Keratinocyte (primary cell): ENCODE results near the gene NR6A1.

Experiments used
- CTCF ChIP-seq, 3 experiments: IDR thresholded peaks in 1 of 3; conservative IDR thresholded peaks in 1 of 3; optimal IDR thresholded peaks in 1 of 3; 2 replicates in 2 of 3; 3 replicates in 1 of 3; pipeline versions ENCODE3 to v1.5.1; 2011; ENCODE audit warnings: low read length in 3 of 3, mild to moderate bottlenecking in 3 of 3, moderate library complexity in 2 of 3, control low read depth in 1 of 3, inconsistent platforms in 1 of 3; ENCODE audit not compliant: insufficient read depth in 2 of 3; ENCODE audit errors: extremely low read depth in 1 of 3
- EZH2 ChIP-seq: IDR thresholded peaks from one replicate; pipeline ENCODE4 v1.6.1; 2012; ENCODE audit warnings: inconsistent platforms, mild to moderate bottlenecking, low read length, moderate library complexity

- TF ChIP-seq CTCF (optimal IDR thresholded peaks at IDR 0.05 in 1 of 3, IDR thresholded peaks at IDR 0.05 in 1 of 3, conservative IDR thresholded peaks at IDR 0.05 in 1 of 3; ENCODE audit: extremely low read depth in 1 of 3, insufficient read depth in 2 of 3, low read length in 3 of 3), result no peak
- no peak for TF ChIP-seq EZH2
These were observed 288.6 kb downstream of the NR6A1 start for GRCh38 chr9:124482431-124483031.
